GM12801 (cell line): ENCODE data around the gene PCMT1.

ENCODE experiments used
- TF ChIP-seq, protein P1 (sequence below): IDR thresholded peaks from one replicate; pipeline ENCODE4 v1.5.1; 2011; ENCODE audit warnings: control low read depth; ENCODE audit not compliant: insufficient read length; ENCODE audit errors: extremely low read depth

PCMT1 gene

GRCh38 chr6:149749594-149750135, at the start of gene PCMT1:
Gene PCMT1, plus strand, starts transcription at chr6:149749741. Its CDS starts 161 bp downstream, at chr6:149749902.
- TF ChIP-seq, protein P1, sequence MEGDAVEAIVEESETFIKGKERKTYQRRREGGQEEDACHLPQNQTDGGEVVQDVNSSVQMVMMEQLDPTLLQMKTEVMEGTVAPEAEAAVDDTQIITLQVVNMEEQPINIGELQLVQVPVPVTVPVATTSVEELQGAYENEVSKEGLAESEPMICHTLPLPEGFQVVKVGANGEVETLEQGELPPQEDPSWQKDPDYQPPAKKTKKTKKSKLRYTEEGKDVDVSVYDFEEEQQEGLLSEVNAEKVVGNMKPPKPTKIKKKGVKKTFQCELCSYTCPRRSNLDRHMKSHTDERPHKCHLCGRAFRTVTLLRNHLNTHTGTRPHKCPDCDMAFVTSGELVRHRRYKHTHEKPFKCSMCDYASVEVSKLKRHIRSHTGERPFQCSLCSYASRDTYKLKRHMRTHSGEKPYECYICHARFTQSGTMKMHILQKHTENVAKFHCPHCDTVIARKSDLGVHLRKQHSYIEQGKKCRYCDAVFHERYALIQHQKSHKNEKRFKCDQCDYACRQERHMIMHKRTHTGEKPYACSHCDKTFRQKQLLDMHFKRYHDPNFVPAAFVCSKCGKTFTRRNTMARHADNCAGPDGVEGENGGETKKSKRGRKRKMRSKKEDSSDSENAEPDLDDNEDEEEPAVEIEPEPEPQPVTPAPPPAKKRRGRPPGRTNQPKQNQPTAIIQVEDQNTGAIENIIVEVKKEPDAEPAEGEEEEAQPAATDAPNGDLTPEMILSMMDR, result no peak

DNA sequence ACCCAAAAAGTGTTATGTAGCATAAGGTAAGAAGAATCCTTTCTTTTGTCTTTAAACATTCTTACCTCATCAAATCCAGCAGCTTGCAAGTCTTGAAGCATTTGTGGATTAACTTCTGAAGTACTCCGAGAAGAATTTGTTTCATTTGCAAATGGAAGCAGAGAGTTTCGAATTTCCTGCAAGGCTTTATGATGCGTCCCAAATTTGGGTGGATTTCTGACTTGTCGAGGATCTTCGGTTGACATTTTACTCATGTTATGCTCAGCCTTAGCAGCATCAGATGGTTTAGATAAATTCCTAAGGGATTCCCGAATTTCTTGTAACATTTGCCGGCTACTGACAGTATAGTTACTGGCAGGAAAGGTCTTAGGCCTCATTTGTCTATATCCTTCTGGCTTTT, 47.8 kb upstream of the PCMT1 start:
- TF ChIP-seq, protein P1, result no peak

DNA sequence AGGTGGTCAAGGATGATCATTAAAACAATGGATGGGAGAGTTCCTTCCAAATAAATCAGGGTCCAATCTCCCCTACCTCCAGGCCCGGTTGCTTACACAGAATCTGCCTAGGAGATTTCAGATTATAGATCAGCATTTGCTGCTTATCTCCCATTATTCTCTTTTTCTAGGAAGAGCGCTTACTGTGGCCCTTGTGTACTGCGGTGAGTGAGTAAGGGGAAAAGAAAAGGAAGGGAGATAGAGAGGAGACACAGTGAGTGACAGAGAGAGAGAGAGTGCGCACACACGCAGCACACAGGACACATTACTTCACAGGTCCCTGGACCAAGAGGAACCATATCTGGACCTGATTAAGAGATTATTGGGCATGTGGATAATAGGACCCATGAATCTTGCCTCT, 37.8 kb upstream of the PCMT1 start:
- TF ChIP-seq, protein P1, result no peak

- TF ChIP-seq, protein P1, result no peak
Measured at GRCh38 chr6:149714442-149714841, 35.1 kb upstream of the PCMT1 start.

GRCh38 chr6:149716181-149716963, 33.2 kb upstream of the PCMT1 start:
- TF ChIP-seq, protein P1, result no peak

GRCh38 chr6:149717255-149717587, 32.3 kb upstream of the PCMT1 start:
- TF ChIP-seq, protein P1, result no peak

DNA sequence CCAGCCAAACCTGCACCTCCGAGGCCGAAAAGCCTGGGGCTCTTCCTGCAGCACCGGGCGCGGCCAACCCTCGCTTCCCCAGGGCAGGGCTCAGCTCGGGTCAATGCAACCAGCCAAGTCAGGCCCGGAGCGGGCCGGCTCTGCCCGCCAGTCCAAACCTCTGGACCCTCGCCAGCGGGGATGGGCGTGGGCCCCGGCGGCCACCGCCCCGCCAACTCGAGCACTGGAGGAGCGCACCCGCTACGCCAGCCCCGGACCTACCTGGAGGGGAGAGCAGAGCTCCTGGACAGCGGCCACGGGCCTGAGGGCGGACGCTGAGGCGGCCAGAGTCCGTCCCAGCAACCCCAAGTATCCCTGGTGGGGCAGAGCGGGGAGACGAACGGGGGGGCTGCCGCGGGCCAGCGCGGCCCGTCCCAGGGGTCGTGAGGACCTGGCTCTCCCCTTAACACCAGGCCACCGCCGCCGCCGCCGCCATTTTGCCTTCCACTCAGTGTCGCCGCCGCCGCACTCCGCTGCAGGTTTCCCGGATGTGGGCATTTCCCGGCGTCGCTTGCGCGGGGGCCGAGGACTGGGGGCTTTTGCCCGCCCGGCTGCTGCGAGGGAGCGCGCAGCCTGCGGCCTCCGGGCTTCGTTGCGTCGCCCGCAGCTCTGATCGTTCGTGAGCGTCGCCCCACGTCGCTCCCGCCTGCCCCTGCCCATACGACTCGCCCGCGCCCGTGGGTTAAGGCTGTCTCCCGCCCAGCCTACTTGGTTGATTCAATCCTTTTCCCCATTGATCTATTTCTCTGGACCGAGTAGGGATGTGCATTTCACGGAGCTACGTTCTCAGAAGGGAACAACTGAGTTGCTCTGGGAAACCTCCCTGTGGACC, 31.7 kb upstream of the PCMT1 start, which contains the start of gene LATS1:
Gene LATS1, minus strand, starts transcription at position 514 of the 871 bp plus-strand sequence. CDS start 15,975 bp downstream, outside the sequence.
- TF ChIP-seq, protein P1, result no peak
